AG09309 (cell line): ENCODE data around the gene FGFR2.

Experiments
- DNase-seq: peaks from one replicate; pipeline ENCODE4 v3.0.0-alpha.2; 2010; ENCODE audit warnings: low read depth
- H3K4me3 ChIP-seq: 2 replicates; pipeline ENCODE4 v1.5.1; 2011; ENCODE audit warnings: mild to moderate bottlenecking, low read depth, low read length, moderate library complexity; ENCODE audit not compliant: control insufficient read depth
- CTCF ChIP-seq: IDR thresholded peaks from 2 replicates; pipeline ENCODE4 v1.5.1; 2011; ENCODE audit warnings: mild to moderate bottlenecking, low read depth, low read length, inconsistent platforms; ENCODE audit not compliant: insufficient read depth, control insufficient read depth; ENCODE audit errors: missing control alignments

The FGFR2 gene

GRCh38 chr10:121462955-121463354, 135.3 kb downstream of the FGFR2 start:
- DNase-seq = no peak
- no peak overlapping the region for H3K4me3 ChIP-seq
- no peak for TF ChIP-seq CTCF

GRCh38 chr10:121462281-121462680, 136.0 kb downstream of the FGFR2 start:
- no peak for DNase-seq
- H3K4me3 ChIP-seq = no peak overlapping the region
- TF ChIP-seq CTCF = no peak

DNA sequence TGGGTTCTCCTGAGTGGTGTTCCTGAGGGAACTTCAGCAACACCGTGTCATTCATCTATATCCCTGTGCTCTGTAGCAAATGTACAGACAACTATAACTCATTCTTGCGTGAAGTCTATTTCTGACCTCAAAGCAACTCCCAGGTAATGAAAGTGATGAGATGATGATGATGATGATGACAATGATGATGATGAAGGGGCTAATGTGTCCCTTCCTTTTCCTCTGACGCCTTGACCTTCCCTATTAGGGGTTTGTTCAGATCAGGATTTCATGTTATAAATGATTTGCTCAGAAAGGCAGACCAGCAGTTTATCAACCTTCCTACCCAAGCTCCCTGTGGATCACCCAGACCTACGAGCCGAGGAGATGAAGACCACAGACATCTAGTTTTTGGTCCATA, 136.9 kb downstream of the FGFR2 start:
- no peak for TF ChIP-seq CTCF
- no peak overlapping the region for H3K4me3 ChIP-seq
- no peak for DNase-seq

DNA sequence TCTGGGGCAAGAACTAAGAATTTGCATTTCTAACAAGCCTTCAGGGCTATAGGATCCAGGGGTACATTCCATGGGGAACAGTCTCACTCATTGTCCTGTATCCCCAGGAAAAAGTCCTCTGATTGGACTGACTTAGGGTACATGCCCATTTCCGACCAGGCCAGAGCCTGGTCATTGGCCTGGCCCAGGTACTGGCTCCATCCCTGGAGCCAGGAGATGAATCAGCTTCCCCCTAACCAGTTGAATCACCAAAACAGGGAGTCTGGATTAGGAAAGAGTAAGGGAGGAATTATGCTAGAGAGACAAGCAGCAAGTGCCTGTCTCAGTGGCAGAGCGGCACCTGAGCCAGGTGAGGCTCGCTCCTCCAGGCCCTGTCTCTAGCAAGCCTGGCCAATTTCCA, 137.5 kb downstream of the FGFR2 start:
- no peak overlapping the region for H3K4me3 ChIP-seq
- no peak for TF ChIP-seq CTCF
- DNase-seq = no peak

GRCh38 chr10:121459622-121460453, 138.4 kb downstream of the FGFR2 start:
- DNase-seq = peak; percentile 64
- no peak for TF ChIP-seq CTCF
- H3K4me3 ChIP-seq = no peak overlapping the region

DNA sequence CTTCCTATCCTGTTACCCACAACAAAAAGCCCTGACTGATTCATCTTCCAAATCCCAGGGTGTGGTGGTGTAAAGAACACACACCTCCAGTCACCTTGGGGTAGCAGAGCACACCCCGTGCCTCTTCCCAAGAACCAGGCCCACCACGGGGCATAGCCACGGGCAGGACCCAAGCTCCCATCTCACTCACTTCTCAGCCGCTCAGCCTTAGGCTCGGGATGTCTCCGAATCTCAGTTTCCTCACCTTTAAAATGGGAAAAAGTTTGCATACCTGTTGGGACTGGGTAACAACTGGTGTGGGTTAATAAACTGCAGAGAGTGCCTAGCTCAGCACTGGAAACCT, 139.0 kb downstream of the FGFR2 start:
- no peak for TF ChIP-seq CTCF
- no peak for DNase-seq
- no peak overlapping the region for H3K4me3 ChIP-seq
